Activated T-helper 17 cell treated with anti-CD3 and anti-CD28 coated beads, Interleukin-2, amount 50 U/mL, for 72 hours (primary cell): ENCODE data around the gene MYOM3. TPM values are rescaled to one million over a fixed set of nuclear protein-coding genes. Genes with fewer than 3 reads are reported as not detected.

Experiments used
- ATAC-seq: fragments of 150-1000 bp; cut with Tn5 transposase; replicated peaks from 2 replicates; pipeline ENCODE4 v1.10.0; 2021; ENCODE audit warnings: mild to moderate bottlenecking, moderate library complexity
- H3K27ac Mint-ChIP-seq: one replicate; pipeline ENCODE4 v1.8.0; 2022; ENCODE audit warnings: mixed read lengths
- H3K27me3 Mint-ChIP-seq: one replicate; pipeline ENCODE4 v1.8.0; 2022; ENCODE audit warnings: mixed read lengths
- H3K36me3 Mint-ChIP-seq: one replicate; pipeline ENCODE4 v1.8.0; 2022; ENCODE audit warnings: low read depth, mild to moderate bottlenecking, mixed read lengths
- H3K4me1 Mint-ChIP-seq: one replicate; pipeline ENCODE4 v1.8.0; 2022; ENCODE audit warnings: mixed read lengths
- H3K4me3 Mint-ChIP-seq: one replicate; pipeline ENCODE4 v1.8.0; 2022; ENCODE audit warnings: mild to moderate bottlenecking, mixed read lengths
- H3K9me3 Mint-ChIP-seq: one replicate; pipeline ENCODE4 v1.8.0; 2022; ENCODE audit warnings: mixed read lengths
- total RNA-seq, 2 donors: library from RNA; stranded (reverse); gene quantifications; one replicate each; pipeline ENCODE4 v1.2.3, GENCODE V29; 2022

Gene MYOM3
- total RNA-seq, 2 donors from 2014 or later, result not detected

DNA sequence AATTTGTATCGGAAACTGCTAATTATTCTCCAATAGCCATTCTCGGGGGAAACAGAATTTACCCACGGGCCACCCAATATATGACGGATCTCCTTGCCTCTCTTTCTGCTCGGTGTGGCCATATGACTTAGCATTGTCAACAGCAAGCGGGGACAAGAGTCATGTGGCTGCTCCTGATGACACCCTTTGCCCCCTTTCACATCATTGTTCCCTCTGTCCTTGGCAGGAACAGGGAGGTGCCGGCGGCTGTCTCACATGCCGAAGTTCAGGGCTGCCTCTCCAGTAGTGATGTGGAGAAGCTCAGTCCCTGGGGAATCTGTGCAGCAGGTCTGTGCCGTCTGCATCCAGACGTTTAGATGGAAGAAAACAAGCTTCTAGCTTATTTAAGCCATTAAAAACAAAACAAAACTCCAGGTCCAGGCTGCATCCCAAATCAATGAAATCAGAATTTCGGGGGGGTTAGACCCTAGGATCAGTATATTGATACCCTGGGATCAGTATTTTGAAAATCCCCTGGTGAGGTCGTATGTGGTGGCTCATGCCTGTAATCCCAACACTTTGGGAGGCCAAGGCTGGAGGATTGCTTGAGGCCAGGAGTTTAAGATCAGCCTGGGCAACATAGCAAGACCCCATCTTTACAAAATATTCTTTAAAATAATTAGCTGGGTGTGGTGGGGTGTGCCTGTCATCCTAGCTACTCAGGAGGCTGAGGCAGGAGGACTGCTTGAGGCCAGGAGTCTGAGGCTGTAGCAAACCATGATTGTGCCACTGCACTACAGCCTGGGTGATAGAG is 10.8 kb downstream of the MYOM3 start:
- Mint-ChIP-seq H3K36me3 (no peaks in the 10 kb centered on the region), H3K27me3 (no peaks in the 10 kb centered on the region), H3K9me3 (no peaks in the 10 kb centered on the region), H3K4me1 (no peaks in the 10 kb centered on the region), H3K4me3 (no peak overlapping the region), H3K27ac (no peak overlapping the region)
- no peak for ATAC-seq

DNA sequence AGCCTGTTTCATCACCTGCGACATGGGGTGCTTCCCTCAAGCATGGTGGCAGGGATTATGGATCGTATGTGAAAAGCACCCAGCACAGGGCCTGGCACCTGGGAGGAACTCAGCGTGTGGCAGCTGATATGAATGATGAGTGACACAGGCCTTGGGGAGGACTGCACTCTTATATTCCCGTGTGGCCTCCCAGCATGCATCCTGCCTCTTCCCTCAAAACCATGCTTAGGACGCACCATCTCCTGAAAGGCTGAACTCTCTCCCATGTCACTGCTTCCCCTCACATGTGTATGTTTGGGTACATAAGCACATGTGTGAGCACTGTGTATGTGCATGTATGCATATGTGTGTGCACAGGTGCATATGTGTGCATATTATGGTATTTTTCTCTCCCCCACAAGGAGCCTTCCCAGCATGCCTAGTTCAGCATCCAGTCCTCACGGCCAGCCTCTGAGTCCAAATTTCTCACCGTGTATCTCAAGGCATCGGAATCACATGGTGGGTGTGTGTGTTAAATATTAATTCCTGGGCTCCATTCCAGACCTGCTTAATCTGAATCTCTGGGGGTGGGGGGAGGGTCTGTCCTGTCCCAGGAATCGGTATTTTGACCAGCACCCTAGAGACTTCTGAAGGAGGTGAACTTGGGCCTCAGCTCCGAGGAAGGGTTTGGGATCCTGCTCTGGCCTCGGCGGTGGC is 12.8 kb downstream of the MYOM3 start:
- Mint-ChIP-seq H3K36me3 (no peaks in the 10 kb centered on the region), H3K27ac (no peak overlapping the region), H3K27me3 (peaks cover 3% of the 10 kb centered on the region), H3K9me3 (no peaks in the 10 kb centered on the region), H3K4me1 (no peaks in the 10 kb centered on the region), H3K4me3 (no peak overlapping the region)
- ATAC-seq, result no peak

DNA sequence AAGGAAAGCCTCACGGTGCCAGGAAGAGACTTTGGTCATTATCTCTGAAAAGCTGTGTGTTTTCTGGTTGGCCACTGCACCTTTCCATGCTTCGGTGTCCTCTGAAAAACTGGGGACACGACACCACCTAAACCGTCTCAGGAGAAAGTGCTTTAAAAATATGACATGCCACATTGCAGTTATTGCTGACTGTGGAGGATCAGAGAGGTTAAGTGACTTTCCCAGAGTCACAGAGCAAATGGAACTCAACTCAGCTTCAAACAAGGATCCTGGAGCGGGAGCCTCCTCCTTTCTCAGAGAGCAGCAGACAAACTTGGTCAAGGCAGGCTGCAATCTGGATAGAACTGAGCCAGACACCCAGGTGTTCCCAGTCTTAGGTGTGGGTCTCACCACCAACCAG is 13.8 kb downstream of the MYOM3 start:
- no peak overlapping the region for H3K4me3 Mint-ChIP-seq
- H3K36me3 Mint-ChIP-seq, result no peaks in the 10 kb centered on the region
- peaks cover 6% of the 10 kb centered on the region for H3K27me3 Mint-ChIP-seq
- no peaks in the 10 kb centered on the region for H3K9me3 Mint-ChIP-seq
- H3K27ac Mint-ChIP-seq, result no peak overlapping the region
- H3K4me1 Mint-ChIP-seq, result no peaks in the 10 kb centered on the region
- no peak for ATAC-seq

DNA sequence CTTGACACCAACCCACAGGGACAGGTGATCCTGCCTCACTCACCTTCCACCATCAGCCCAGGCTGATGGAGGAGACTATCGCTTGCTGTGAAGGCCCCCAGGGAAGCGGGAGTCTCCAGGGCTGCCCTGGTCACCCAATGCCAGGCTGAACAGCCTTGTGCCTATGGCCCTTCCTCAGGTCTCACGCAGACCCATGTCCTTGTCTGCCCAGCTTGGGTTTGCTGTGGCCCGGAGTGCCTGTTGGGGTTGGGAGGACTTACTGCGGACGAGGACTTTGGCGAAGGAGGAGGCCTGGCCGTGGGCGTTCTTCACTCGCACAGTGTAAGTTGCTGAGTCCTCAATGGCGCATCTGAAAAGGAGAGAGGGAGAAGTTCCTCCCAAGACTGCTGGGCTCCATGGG is 14.3 kb downstream of the MYOM3 start:
- peaks cover 6% of the 10 kb centered on the region for H3K27me3 Mint-ChIP-seq
- H3K9me3 Mint-ChIP-seq, result no peaks in the 10 kb centered on the region
- H3K4me1 Mint-ChIP-seq, result no peaks in the 10 kb centered on the region
- H3K36me3 Mint-ChIP-seq, result no peaks in the 10 kb centered on the region
- H3K27ac Mint-ChIP-seq, result no peak overlapping the region
- no peak overlapping the region for H3K4me3 Mint-ChIP-seq
- ATAC-seq, result no peak

DNA sequence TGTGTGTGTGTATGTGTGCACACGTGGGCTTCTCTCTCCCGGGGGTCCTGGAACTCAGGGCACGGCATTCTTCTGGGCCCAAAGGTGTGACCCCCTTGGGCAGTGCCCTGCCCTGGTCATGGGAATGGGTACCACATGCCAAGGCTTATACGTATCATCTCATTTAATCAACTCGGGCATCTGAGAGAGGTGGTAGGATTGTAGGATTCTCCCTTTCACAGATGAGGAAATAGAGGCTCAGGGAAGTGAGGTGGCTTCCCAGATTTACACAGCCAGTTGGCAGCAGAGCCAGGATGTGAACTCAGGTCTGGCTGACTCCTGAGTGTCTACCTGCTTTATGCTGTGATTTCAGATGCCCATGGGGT is 15.2 kb downstream of the MYOM3 start:
- no peak overlapping the region for H3K27ac Mint-ChIP-seq
- no peaks in the 10 kb centered on the region for H3K36me3 Mint-ChIP-seq
- H3K4me1 Mint-ChIP-seq, result no peaks in the 10 kb centered on the region
- no peak for ATAC-seq
- H3K4me3 Mint-ChIP-seq, result no peak overlapping the region
- no peaks in the 10 kb centered on the region for H3K9me3 Mint-ChIP-seq
- peaks cover 6% of the 10 kb centered on the region for H3K27me3 Mint-ChIP-seq

DNA sequence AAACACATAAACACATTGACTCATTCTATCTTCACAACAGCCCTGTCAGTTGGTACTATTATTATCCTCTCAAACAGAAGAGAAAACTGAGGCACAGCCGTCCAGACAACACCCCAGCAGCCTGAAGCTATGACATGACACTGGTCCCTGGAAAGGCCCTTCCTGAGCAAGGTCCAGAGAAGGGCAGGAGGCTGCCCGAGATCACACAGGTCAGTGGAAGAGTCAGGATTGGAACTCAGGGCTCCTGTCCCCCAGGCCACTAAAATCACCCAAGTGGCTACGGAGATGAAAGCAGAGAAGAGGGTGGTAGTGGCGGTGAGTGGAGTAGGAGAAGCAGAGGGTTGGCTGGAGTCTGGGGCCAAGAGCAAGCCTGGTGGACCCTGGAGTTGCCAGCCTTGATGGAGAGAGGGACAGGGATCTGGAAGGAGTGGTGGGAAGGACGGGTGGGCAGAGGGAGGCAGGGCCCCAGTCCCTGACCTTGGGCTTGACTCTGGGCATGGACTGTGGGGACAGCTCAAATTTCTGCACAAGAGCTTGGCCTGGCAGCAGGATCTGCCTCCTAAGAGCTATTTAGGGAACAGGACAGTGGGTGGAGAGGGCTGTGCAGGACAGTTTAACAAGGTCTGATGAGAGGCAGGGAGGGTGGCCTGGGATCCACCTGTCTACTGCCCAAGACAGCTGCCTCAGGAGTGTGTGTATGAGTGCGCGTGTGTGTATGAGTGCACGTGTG is 15.8 kb downstream of the MYOM3 start:
- Mint-ChIP-seq H3K4me1 (no peaks in the 10 kb centered on the region), H3K9me3 (no peaks in the 10 kb centered on the region), H3K4me3 (no peak overlapping the region), H3K36me3 (no peaks in the 10 kb centered on the region), H3K27ac (no peak overlapping the region), H3K27me3 (peaks cover 6% of the 10 kb centered on the region)
- ATAC-seq, result no peak

DNA sequence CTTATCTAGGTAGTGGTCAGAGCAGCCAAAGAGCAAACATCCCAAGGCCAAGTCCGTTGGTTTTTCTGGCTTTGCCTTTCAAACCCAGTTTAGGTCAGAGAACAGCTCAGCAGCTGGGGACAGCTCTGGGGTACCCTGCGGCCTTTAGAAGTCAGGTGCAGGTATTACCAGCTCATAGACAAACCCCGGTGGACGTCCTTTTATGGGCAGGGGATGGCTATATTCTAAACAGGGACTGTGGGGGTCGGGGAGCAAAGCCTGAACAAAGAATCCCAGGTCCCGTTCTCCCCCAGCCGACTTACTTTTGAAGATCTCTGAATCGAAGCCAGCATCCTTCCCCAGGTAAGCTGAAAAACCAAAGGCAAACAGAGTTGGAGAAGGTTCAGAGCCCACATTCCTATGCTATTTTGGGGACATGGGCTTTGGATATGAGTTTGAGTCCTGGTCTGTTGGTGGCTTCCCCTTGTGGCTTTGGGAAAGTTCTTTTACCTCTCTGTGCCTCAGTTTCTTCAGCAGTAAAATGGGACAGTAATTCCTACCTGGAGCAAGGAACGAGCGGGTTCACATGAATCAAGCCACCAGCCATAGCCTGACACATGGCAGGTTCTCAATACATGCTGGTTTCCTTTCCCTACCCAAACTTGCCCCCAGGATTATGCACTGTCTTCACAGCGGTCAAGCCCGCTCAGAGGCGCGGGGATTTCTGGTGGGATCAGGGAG is 16.6 kb downstream of the MYOM3 start:
- Mint-ChIP-seq H3K36me3 (no peaks in the 10 kb centered on the region), H3K4me1 (no peaks in the 10 kb centered on the region), H3K27ac (no peak overlapping the region), H3K4me3 (no peak overlapping the region), H3K27me3 (peaks cover 6% of the 10 kb centered on the region), H3K9me3 (no peaks in the 10 kb centered on the region)
- no peak for ATAC-seq

DNA sequence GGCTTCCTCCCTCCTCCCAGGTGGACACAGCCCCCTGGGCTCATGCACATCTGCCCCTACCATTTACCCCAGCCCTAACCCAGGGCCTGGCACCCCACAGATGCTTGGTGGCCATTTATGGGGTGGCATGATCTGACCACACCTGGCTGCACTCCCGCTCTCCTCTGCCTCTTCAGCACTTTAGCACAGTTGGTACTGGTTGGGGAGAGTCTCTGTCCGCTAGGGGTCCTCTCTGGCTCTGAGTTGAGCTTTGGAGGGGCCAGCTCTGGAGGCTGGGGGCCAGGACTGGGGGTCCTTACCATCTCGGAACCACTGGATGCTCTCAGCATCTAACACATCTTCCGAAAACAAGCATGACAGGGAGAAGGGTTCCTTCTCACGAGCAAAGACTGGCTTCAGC is 17.4 kb downstream of the MYOM3 start:
- no peaks in the 10 kb centered on the region for H3K36me3 Mint-ChIP-seq
- peaks cover 6% of the 10 kb centered on the region for H3K27me3 Mint-ChIP-seq
- H3K4me3 Mint-ChIP-seq, result no peak overlapping the region
- ATAC-seq, result no peak
- H3K27ac Mint-ChIP-seq, result no peak overlapping the region
- no peaks in the 10 kb centered on the region for H3K4me1 Mint-ChIP-seq
- no peaks in the 10 kb centered on the region for H3K9me3 Mint-ChIP-seq

DNA sequence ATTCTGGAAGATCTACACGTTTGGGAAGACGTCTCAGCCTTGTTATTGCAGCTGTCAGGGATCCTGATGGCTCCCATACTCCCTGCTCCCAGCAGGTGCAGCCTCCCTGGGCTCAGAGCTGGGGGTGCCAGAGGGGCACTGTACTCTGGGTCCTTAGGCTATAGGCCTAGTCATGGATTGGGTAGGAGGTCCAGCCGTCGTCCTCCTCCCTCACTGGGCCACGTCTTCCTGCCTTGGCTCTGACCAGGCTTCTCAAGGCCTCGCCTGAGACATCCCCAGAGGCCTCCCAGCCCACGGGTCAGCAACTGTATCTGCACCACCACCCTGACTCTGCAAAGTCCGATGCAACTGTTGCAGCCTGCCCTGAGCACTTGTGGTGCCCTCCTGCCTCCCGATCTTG is 18.2 kb downstream of the MYOM3 start:
- Mint-ChIP-seq H3K9me3 (no peaks in the 10 kb centered on the region), H3K27me3 (peaks cover 6% of the 10 kb centered on the region), H3K27ac (no peak overlapping the region), H3K4me3 (no peak overlapping the region), H3K4me1 (no peaks in the 10 kb centered on the region), H3K36me3 (no peaks in the 10 kb centered on the region)
- ATAC-seq, result no peak

DNA sequence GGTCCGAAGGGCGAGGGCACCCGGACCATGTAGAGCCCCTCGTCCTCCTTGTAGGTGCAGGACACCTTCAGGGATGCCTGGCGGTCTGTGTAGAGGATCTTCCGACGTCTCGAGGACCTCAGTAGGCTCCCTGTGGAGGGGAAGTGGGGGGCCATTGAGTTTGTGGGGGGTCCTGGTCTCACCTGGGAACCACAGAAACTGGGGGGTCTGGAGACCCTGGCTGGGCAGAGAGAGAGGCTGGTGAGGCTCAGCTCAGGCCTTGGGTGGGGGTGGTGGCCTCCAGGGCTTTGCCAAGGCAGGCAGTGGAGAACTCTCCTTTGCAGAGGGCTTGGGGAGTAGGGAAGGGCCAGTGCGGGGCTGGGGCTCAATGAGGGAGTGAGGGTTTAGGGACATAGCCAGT is 19.0 kb downstream of the MYOM3 start:
- Mint-ChIP-seq H3K27me3 (peaks cover 6% of the 10 kb centered on the region), H3K27ac (no peak overlapping the region)
- no peak for ATAC-seq

DNA sequence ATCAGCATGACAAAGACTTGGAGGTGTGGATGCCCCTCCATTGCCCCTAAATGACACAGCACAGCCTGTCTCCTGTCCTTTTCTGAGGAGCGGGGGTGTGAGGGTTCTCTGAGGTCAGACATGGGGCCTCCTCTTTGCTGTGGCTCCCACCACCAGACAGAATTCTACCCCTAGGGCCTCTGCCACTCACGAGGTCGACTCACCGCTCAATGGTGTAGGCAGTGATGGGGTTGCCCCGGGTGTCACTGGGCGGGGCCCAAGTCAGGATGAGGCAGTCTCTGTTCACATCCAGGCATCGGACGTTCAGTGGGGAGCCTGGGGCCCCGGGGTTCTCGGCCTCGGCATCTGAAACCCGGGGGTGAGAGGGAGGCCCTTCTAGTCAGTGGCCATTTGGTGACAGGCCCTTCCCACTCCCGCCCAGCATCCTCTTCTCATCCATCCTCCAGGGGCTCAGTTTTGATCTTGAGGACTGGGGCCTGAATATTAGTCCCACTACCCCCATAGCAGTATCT is 19.9 kb downstream of the MYOM3 start:
- Mint-ChIP-seq H3K9me3 (no peaks in the 10 kb centered on the region), H3K4me1 (no peaks in the 10 kb centered on the region), H3K27ac (no peak overlapping the region), H3K27me3 (peaks cover 9% of the 10 kb centered on the region), H3K4me3 (no peak overlapping the region), H3K36me3 (no peaks in the 10 kb centered on the region)
- peak; percentile 52 for ATAC-seq

More for the DNA sequence above, 19.0 kb downstream of the MYOM3 start:
- Mint-ChIP-seq H3K4me1 (no peaks in the 10 kb centered on the region), H3K36me3 (no peaks in the 10 kb centered on the region), H3K9me3 (no peaks in the 10 kb centered on the region), H3K4me3 (no peak overlapping the region)

DNA sequence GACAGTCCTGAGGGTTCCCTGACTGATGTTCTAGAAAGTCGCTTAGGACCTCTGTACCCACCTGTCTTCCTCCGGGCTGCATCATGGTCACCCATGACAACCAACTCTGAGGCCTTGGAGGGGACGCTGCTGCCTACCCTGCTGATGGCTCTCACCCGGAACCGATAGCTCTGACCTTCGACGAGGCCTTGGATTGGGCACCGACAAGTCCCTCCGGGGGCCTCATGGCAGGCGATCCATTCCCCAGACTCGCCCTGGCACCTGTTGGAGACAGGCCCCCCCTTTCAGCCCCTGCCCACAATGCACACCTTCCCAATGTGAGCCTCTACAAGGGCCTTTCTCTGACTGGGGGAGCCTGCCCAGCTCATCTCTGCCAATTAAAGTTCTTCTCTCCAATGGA is 21.2 kb downstream of the MYOM3 start:
- Mint-ChIP-seq H3K4me1 (no peaks in the 10 kb centered on the region), H3K27me3 (peaks cover 9% of the 10 kb centered on the region), H3K4me3 (no peak overlapping the region), H3K36me3 (no peaks in the 10 kb centered on the region), H3K9me3 (no peaks in the 10 kb centered on the region), H3K27ac (no peak overlapping the region)
- ATAC-seq, result no peak

DNA sequence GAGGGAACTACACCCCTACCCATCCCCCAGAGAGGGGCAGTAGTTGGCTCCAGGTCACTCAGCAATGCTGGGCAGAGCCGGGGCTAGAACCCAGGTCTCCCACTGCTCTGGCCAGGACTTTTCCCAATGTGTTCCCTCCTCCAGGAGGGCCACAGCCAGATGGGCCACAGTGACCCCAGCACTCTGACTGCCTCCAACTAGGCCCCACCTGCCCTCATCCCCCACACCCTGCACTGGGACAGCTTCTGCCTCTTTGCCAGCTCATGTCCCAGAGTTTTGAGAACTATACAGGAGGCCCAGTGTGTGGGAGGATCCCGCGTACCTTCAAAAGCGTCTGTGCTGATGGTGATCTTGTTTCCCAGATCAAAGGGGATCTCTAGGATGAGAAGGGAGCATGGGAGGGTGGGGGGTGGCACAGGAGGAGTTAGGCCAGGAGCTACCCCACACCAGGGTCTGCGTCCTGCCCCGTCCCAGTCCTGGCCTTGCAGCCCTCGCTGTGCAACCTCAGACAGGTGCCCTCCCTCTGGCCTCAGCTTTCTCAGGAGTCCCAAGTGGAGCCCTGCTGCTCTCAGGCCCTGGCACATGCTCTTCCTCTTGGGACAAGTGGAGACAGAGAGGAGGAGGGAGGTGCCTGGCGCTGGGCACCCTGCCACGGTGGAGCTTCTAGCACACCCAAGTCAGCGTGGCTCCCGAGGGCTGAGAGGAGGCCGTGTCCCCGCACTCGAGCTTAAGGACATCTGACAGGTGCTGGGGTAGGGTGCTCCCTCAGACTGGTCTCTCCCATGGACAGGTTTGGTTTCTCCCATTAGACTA is 22.0 kb downstream of the MYOM3 start:
- Mint-ChIP-seq H3K27ac (no peak overlapping the region), H3K4me3 (no peak overlapping the region), H3K9me3 (no peaks in the 10 kb centered on the region), H3K27me3 (peaks cover 11% of the 10 kb centered on the region), H3K36me3 (no peaks in the 10 kb centered on the region), H3K4me1 (no peaks in the 10 kb centered on the region)
- no peak for ATAC-seq
